Measurements from ENCODE around the gene LRR1. TPM values are rescaled to one million over a fixed set of nuclear protein-coding genes. Genes with fewer than 3 reads are reported as not detected.
"Not testable (repeated sequence)": the region's sequence is repeated elsewhere in the genome, so short reads cannot be mapped to it uniquely, and the experiment has no call there.

The LRR1 gene
- total and polyA plus RNA-seq, 8 donors: 0.45 to 14.7 (median 7.7) TPM

GRCh38 chr14:49614196-49614595 lies 15.5 kb downstream of the LRR1 start:
- H3K9me3 ChIP-seq: no peaks in the 10 kb centered on the region
- WGBS, 5 donors: 93 to 99% (median 95%) methylated on average over 2 of the region's 2 CpGs
- H3K4me1 ChIP-seq: peaks cover 6 to 23% (median 15%) of the 10 kb centered on the region in 4 donors
- intact Hi-C loops (cut with DNase I; ENCODE audit: low total_unique reads): no loop called here
- H3K27me3 ChIP-seq: no peaks in the 10 kb centered on the region
- peaks cover 8 to 27% (median 23%) of the 10 kb centered on the region in 4 donors for H3K36me3 ChIP-seq
- DNase-seq: no peak
- TF ChIP-seq CTCF (IDR thresholded peaks at IDR 0.05): no peak
- no peak for TF ChIP-seq POLR2A (IDR thresholded peaks at IDR 0.05)
- H3K27ac ChIP-seq: no peak overlapping the region
- H3K4me3 ChIP-seq: no peak overlapping the region

GRCh38 chr14:49615776-49616175 lies 17.0 kb downstream of the LRR1 start:
- no peak for DNase-seq
- TF ChIP-seq POLR2A (IDR thresholded peaks at IDR 0.05) (no peak), POLR2AphosphoS5 (IDR thresholded peaks at IDR 0.05) (no peak), CTCF (IDR thresholded peaks at IDR 0.05) (no peak), EP300 (IDR thresholded peaks at IDR 0.05) (no peak)
- no peak overlapping the region for H3K27ac ChIP-seq
- H3K4me3 ChIP-seq: no peak overlapping the region
- no peaks in the 10 kb centered on the region for H3K27me3 ChIP-seq
- peaks cover 7 to 29% (median 19%) of the 10 kb centered on the region in 4 donors for H3K4me1 ChIP-seq
- no peaks in the 10 kb centered on the region for H3K9me3 ChIP-seq
- H3K36me3 ChIP-seq: peaks cover 8 to 27% (median 23%) of the 10 kb centered on the region in 4 donors
- intact Hi-C loops (cut with DNase I; ENCODE audit: low total_unique reads): no loop called here
- WGBS, 5 donors: 80 to 95% (median 93%) methylated on average over 6 of the region's 6 CpGs

- peaks cover 23 to 48% (median 37%) of the 10 kb centered on the region in 4 donors for H3K4me1 ChIP-seq
- peaks cover 8 to 27% (median 23%) of the 10 kb centered on the region in 4 donors for H3K36me3 ChIP-seq
- H3K27me3 ChIP-seq: no peaks in the 10 kb centered on the region
- H3K27ac ChIP-seq: peak overlapping the region in 1 of 5 donors; percentile 19
- H3K9me3 ChIP-seq: no peaks in the 10 kb centered on the region
- no peak overlapping the region for H3K4me3 ChIP-seq
- DNase-seq: no peak
- 81 to 90% (median 88%) methylated on average over 6 of the region's 6 CpGs for WGBS, 5 donors
- no peak for TF ChIP-seq CTCF (IDR thresholded peaks at IDR 0.05)
- no peak for TF ChIP-seq POLR2AphosphoS5 (IDR thresholded peaks at IDR 0.05)
- no peak for TF ChIP-seq POLR2A (IDR thresholded peaks at IDR 0.05)
- TF ChIP-seq EP300 (IDR thresholded peaks at IDR 0.05): no peak
- intact Hi-C loops (cut with DNase I; ENCODE audit: low total_unique reads): no loop called here
Measured at GRCh38 chr14:49617852-49618519, 19.2 kb downstream of the LRR1 start.

- H3K27me3 ChIP-seq; H3K9me3 ChIP-seq; intact Hi-C loops (cut with DNase I; ENCODE audit: low total_unique reads); DNase-seq: not testable (repeated sequence)
- WGBS, 5 donors: 33 to 55% (median 44%) methylated on average over 19 of the region's 19 CpGs
- H3K27ac ChIP-seq: peak overlapping the region; percentile 9 to 96 (median 95)
- H3K4me3 ChIP-seq: peak overlapping the region; percentile 86 to 97 (median 91)
- H3K4me1 ChIP-seq: peaks cover 25 to 61% (median 48%) of the 10 kb centered on the region in 4 donors
- H3K36me3 ChIP-seq: peaks cover 8 to 27% (median 23%) of the 10 kb centered on the region in 4 donors
Measured at GRCh38 chr14:49619273-49619672, 20.5 kb downstream of the LRR1 start.

- Histone ChIP-seq H3K27me3 (no peaks in the 10 kb centered on the region), H3K9me3 (no peaks in the 10 kb centered on the region), H3K4me1 (peaks cover 25 to 64% (median 49%) of the 10 kb centered on the region in 4 donors), H3K36me3 (peaks cover 8 to 27% (median 23%) of the 10 kb centered on the region in 4 donors), H3K27ac (peak overlapping the region; percentile 92 to 96 (median 95)), H3K4me3 (peak overlapping the region; percentile 86 to 97 (median 91))
- TF ChIP-seq EP300 (IDR thresholded peaks at IDR 0.05) (no peak), POLR2A (IDR thresholded peaks at IDR 0.05) (no peak), POLR2AphosphoS5 (IDR thresholded peaks at IDR 0.05) (no peak), CTCF (IDR thresholded peaks at IDR 0.05) (no peak)
- 0 to 1% (median 1%) methylated on average over 11 of the region's 11 CpGs for WGBS, 5 donors
- DNase-seq: no peak
- intact Hi-C loops (cut with DNase I; ENCODE audit: low total_unique reads): no loop called here
Measured at GRCh38 chr14:49619730-49620129, 21.0 kb downstream of the LRR1 start.
